Brain microvascular endothelial cell (primary cell): ENCODE data around the gene PTAFR.

Experiments used
- DNase-seq: peaks from one replicate; pipeline ENCODE4 v3.0.0-alpha.2; 2020
- H3K27ac ChIP-seq: fragments of 250-450 bp; sonication (Bioruptor Pico); 2 replicates; pipeline ENCODE4 v1.5.1; 2020; ENCODE audit warnings: mild to moderate bottlenecking, moderate library complexity
- H3K27me3 ChIP-seq: fragments of 250-450 bp; sonication (Bioruptor Pico); replicated peaks from 2 replicates; pipeline ENCODE4 v1.5.1; 2020; ENCODE audit warnings: mild to moderate bottlenecking
- H3K36me3 ChIP-seq: fragments of 250-450 bp; sonication (Bioruptor Pico); replicated peaks from 2 replicates; pipeline ENCODE4 v1.5.1; 2020; ENCODE audit warnings: mild to moderate bottlenecking
- H3K4me3 ChIP-seq: 2 replicates; pipeline ENCODE4 v1.5.1; 2011; ENCODE audit warnings: low read depth, mild to moderate bottlenecking, control low read depth, low read length, moderate library complexity
- CTCF ChIP-seq: IDR thresholded peaks from 2 replicates; pipeline ENCODE4 v1.5.1; 2011; ENCODE audit warnings: low read depth, mild to moderate bottlenecking, moderate library complexity, low read length, control low read depth, inconsistent platforms; ENCODE audit errors: missing control alignments
- in situ Hi-C: cut with HindIII; loops from 2 replicates; pipeline ENCODE4 v1.10.0; 2017; ENCODE audit warnings: low sequenced_read_pairs, low pct_ligation_motif_present

The PTAFR gene

GRCh38 chr1:28130901-28131300 is 45.6 kb downstream of the PTAFR start:
- no peak for DNase-seq
- Histone ChIP-seq H3K27me3 (no peaks in the 10 kb centered on the region), H3K4me3 (no peak overlapping the region), H3K27ac (no peak overlapping the region), H3K36me3 (no peaks in the 10 kb centered on the region)
- TF ChIP-seq CTCF, result no peak
- in situ Hi-C loops, result no loop called here

GRCh38 chr1:28129150-28129549 is 47.3 kb downstream of the PTAFR start:
- H3K27ac ChIP-seq, result no peak overlapping the region
- H3K4me3 ChIP-seq, result no peak overlapping the region
- H3K36me3 ChIP-seq, result no peaks in the 10 kb centered on the region
- no peaks in the 10 kb centered on the region for H3K27me3 ChIP-seq
- in situ Hi-C loops, result no loop called here
- DNase-seq, result peak; percentile 52
- no peak for TF ChIP-seq CTCF

- Histone ChIP-seq H3K27me3 (no peaks in the 10 kb centered on the region), H3K27ac (no peak overlapping the region), H3K4me3 (no peak overlapping the region), H3K36me3 (no peaks in the 10 kb centered on the region)
- in situ Hi-C loops, result no loop called here
- DNase-seq, result no peak
- no peak for TF ChIP-seq CTCF
Measured at GRCh38 chr1:28127617-28128257, 48.8 kb downstream of the PTAFR start.

GRCh38 chr1:28126783-28127490 is 49.6 kb downstream of the PTAFR start:
- in situ Hi-C loops, result no loop called here
- Histone ChIP-seq H3K4me3 (no peak overlapping the region), H3K27me3 (no peaks in the 10 kb centered on the region), H3K27ac (no peak overlapping the region), H3K36me3 (no peaks in the 10 kb centered on the region)
- no peak for TF ChIP-seq CTCF
- DNase-seq, result no peak

GRCh38 chr1:28126212-28126611 is 50.3 kb downstream of the PTAFR start:
- in situ Hi-C loops, result no loop called here
- no peak for DNase-seq
- Histone ChIP-seq H3K4me3 (no peak overlapping the region), H3K36me3 (no peaks in the 10 kb centered on the region), H3K27ac (no peak overlapping the region), H3K27me3 (no peaks in the 10 kb centered on the region)
- TF ChIP-seq CTCF, result no peak
